Spleen (tissue), 7 donors: ENCODE results near the gene GSTA2.
"Not testable (repeated sequence)": the region's sequence is repeated elsewhere in the genome, so short reads cannot be mapped to it uniquely, and the experiment has no call there.

Experiments used
- CTCF ChIP-seq, 11 experiments: fragments of 200-600 bp in 7 of 11; fragments of 450-650 bp in 4 of 11; sonication (generic) in 4 of 11; IDR thresholded peaks in 8 of 11; conservative IDR thresholded peaks in 3 of 11; 1 replicate in 7 of 11; 2 replicates in 4 of 11; pipeline versions ENCODE4 v1.4.0 to v1.8.0; 2016 to 2021; ENCODE audit warnings: antibody characterized with exemption in 11 of 11, inconsistent platforms in 4 of 11, mild to moderate bottlenecking in 1 of 11
- POLR2A ChIP-seq, 3 donors: fragments of 450-650 bp; IDR thresholded peaks; one replicate each; pipeline ENCODE4 v1.5.1; 2017; ENCODE audit warnings: antibody characterized with exemption in 3 of 3, mild to moderate bottlenecking in 1 of 3
- donor health status: DM: no; HTN: no; CAD: no; lungs with moderate emphysema.
- donor health status: DM: no; HTN: no; CAD: no.
- donor health status: DM: no; HTN: no; CAD: no.

- TF ChIP-seq CTCF (IDR thresholded peaks at IDR 0.05 in 8 of 11, conservative IDR thresholded peaks at IDR 0.05 in 3 of 11); POLR2A (IDR thresholded peaks at IDR 0.05): not testable (repeated sequence)
Observed at GRCh38 chr6:52776711-52777351, 13.6 kb upstream of the GSTA2 start.
